HCT116 (cell line): ENCODE results near the gene GALNT7. TPM values are rescaled to one million over a fixed set of nuclear protein-coding genes. Genes with fewer than 3 reads are reported as not detected.

ENCODE experiments used
- ATAC-seq: fragments of 200-7000 bp; cut with Tn5 transposase; 2 replicates; pipeline ENCODE4 v1.9.1; 2020; ENCODE audit warnings: mild to moderate bottlenecking, moderate library complexity
- BruUV-seq: library from RNA; stranded (reverse); fragments of 400-500 nt; replicated peaks from 2 replicates; lab custom pipeline; 2021; lab: Mats Ljungman, UMichigan
- CTCF ChIA-PET: fragments of 300-600 bp; sonication (Branson Sonifier 250); formaldehyde crosslinking; loops from one replicate; lab custom pipeline; 2021; ENCODE audit warnings: antibody characterized with exemption; lab: Charles Lee
- POLR2A ChIA-PET: fragments of 300-600, 350-600 bp; sonication (Branson Sonifier 250); formaldehyde crosslinking; loops from one replicate; lab custom pipeline; 2021; ENCODE audit warnings: antibody characterized with exemption; lab: Charles Lee
- RAD21 ChIA-PET, 2 experiments: fragments of 300-600 bp; sonication (Branson Sonifier 250); formaldehyde crosslinking; loops; one replicate each; lab custom pipeline; 2023; ENCODE audit warnings: low total read pairs in 2 of 2; ENCODE audit not compliant: uncharacterized antibody in 2 of 2, unreplicated experiment in 2 of 2, low non-redundant PET in 1 of 2; lab: Charles Lee
- DNase-seq: peaks from one replicate; pipeline ENCODE4 v3.0.0-alpha.2; 2010; ENCODE audit warnings: low read depth, low spot score
- H2AFZ ChIP-seq: fragments of 200-600 bp; shearing (Covaris generic), sonication (generic); 2 replicates; pipeline ENCODE4 v1.6.1; 2017; ENCODE audit warnings: low read depth, mixed run types, mixed read lengths, antibody characterized with exemption, low read length; ENCODE audit not compliant: poor library complexity, severe bottlenecking
- H3K27ac ChIP-seq: 2 replicates; pipeline ENCODE4 v1.5.1; 2012; ENCODE audit warnings: low read depth, low read length
- H3K27me3 ChIP-seq: fragments of 200-600 bp; sonication (generic); 2 replicates; pipeline ENCODE4 v1.6.1; 2016; ENCODE audit warnings: mixed run types, low read length, mixed read lengths; ENCODE audit not compliant: insufficient read depth
- H3K36me3 ChIP-seq, 2 experiments: fragments of 200-500 bp in 1 of 2; fragments of 200-600 bp in 1 of 2; sonication (Bioruptor generic) in 1 of 2; sonication (generic) in 1 of 2; 2 replicates each; pipeline versions ENCODE4 v1.5.1 to v1.6.1; 2014 to 2016; ENCODE audit warnings: low read length in 2 of 2, inconsistent platforms in 1 of 2, mixed read lengths in 1 of 2, mixed run types in 1 of 2; ENCODE audit not compliant: insufficient read depth in 2 of 2, control insufficient read depth in 1 of 2
- H3K4me1 ChIP-seq, 2 experiments: fragments of 200-600 bp in 1 of 2; sonication (generic) in 1 of 2; 2 replicates each; pipeline versions ENCODE4 v1.5.1 to v1.6.1; 2012 to 2017; ENCODE audit warnings: low read length in 2 of 2, inconsistent platforms in 1 of 2, mild to moderate bottlenecking in 1 of 2, mixed read lengths in 1 of 2, mixed run types in 1 of 2, moderate library complexity in 1 of 2; ENCODE audit not compliant: insufficient read depth in 2 of 2, control insufficient read depth in 1 of 2
- H3K4me2 ChIP-seq: fragments of 200-600 bp; sonication (generic); 2 replicates; pipeline ENCODE4 v1.6.1; 2017; ENCODE audit warnings: mixed run types, low read length, mixed read lengths
- H3K4me3 ChIP-seq, 2 experiments: fragments of 200-600 bp in 1 of 2; sonication (generic) in 1 of 2; replicated peaks in 1 of 2; 2 replicates each; pipeline ENCODE4 v1.5.1; 2011 to 2016; ENCODE audit warnings: low read length in 2 of 2, control low read depth in 1 of 2, low read depth in 1 of 2, mild to moderate bottlenecking in 1 of 2, mixed read lengths in 1 of 2, mixed run types in 1 of 2
- H3K79me2 ChIP-seq: fragments of 200-600 bp; sonication (generic); 2 replicates; pipeline ENCODE4 v1.6.1; 2017; ENCODE audit warnings: mild to moderate bottlenecking, mixed run types, low read length, moderate library complexity, mixed read lengths; ENCODE audit not compliant: insufficient read depth
- H3K9ac ChIP-seq: fragments of 200-600 bp; sonication (generic); 2 replicates; pipeline ENCODE4 v1.6.1; 2016; ENCODE audit warnings: low read length, mixed read lengths
- H3K9me2 ChIP-seq: fragments of 200-600 bp; sonication (generic), shearing (Covaris generic); 2 replicates; pipeline ENCODE4 v1.6.1; 2017; ENCODE audit warnings: mixed run types, mild to moderate bottlenecking, moderate library complexity; ENCODE audit not compliant: insufficient read depth
- H3K9me3 ChIP-seq, 2 experiments: fragments of 200-500 bp in 1 of 2; fragments of 200-600 bp in 1 of 2; sonication (Bioruptor generic) in 1 of 2; sonication (generic) in 1 of 2; 2 replicates each; pipeline ENCODE4 v1.6.1; 2014 to 2017; ENCODE audit warnings: low read length in 2 of 2, mixed read lengths in 2 of 2, inconsistent platforms in 1 of 2, low read depth in 1 of 2, mild to moderate bottlenecking in 1 of 2, mixed run types in 1 of 2, moderate library complexity in 1 of 2; ENCODE audit not compliant: control insufficient read depth in 1 of 2, insufficient read depth in 1 of 2
- H4K20me1 ChIP-seq: fragments of 200-600 bp; sonication (generic), shearing (Covaris generic); 2 replicates; pipeline ENCODE4 v1.6.1; 2017; ENCODE audit warnings: mixed run types, mild to moderate bottlenecking, moderate library complexity; ENCODE audit not compliant: insufficient read depth
- CBX3 ChIP-seq: IDR thresholded peaks from 2 replicates; pipeline ENCODE4 v1.6.1; 2012; ENCODE audit warnings: low read depth
- ELF1 ChIP-seq: IDR thresholded peaks from 2 replicates; pipeline ENCODE4 v1.6.1; 2012; ENCODE audit warnings: low read depth, borderline replicate concordance
- EZH2 ChIP-seq: fragments of 200-600 bp; sonication (generic); IDR thresholded peaks from 2 replicates; pipeline ENCODE4 v1.6.1; 2017; ENCODE audit warnings: antibody characterized with exemption, mixed run types
- EZH2phosphoT487 ChIP-seq: fragments of 200-600 bp; IDR thresholded peaks from 2 replicates; pipeline ENCODE4 v1.6.1; 2018; ENCODE audit warnings: antibody characterized with exemption, borderline replicate concordance
- FOSL1 ChIP-seq: IDR thresholded peaks from 2 replicates; pipeline ENCODE4 v1.6.1; 2012; ENCODE audit warnings: low read depth
- JUND ChIP-seq: IDR thresholded peaks from 2 replicates; pipeline ENCODE4 v1.6.1; 2012
- POLR2A ChIP-seq: IDR thresholded peaks from 2 replicates; pipeline ENCODE4 v1.7.0; 2011; ENCODE audit warnings: borderline replicate concordance; ENCODE audit not compliant: insufficient read depth, insufficient read length; ENCODE audit errors: extremely low read depth
- POLR2AphosphoS5 ChIP-seq: IDR thresholded peaks from 2 replicates; pipeline ENCODE4 v1.6.1; 2011; ENCODE audit warnings: mild to moderate bottlenecking, low read depth, low read length, moderate library complexity
- RAD21 ChIP-seq: IDR thresholded peaks from 2 replicates; pipeline ENCODE4 v1.6.1; 2012; ENCODE audit warnings: low read depth, mild to moderate bottlenecking
- SP1 ChIP-seq: IDR thresholded peaks from 2 replicates; pipeline ENCODE4 v1.6.1; 2012; ENCODE audit warnings: low read depth
- TCF7L2 ChIP-seq: IDR thresholded peaks from 2 replicates; pipeline ENCODE4 v1.7.0; 2011; ENCODE audit warnings: borderline replicate concordance, inconsistent platforms; ENCODE audit not compliant: insufficient read depth, insufficient read length; ENCODE audit errors: extremely low read depth
- YY1 ChIP-seq: IDR thresholded peaks from 2 replicates; pipeline ENCODE4 v1.6.1; 2011; ENCODE audit warnings: low read length, low read depth, moderate library complexity, mild to moderate bottlenecking; ENCODE audit not compliant: insufficient replicate concordance; ENCODE audit errors: extremely low read depth
- intact Hi-C: fragments of 100-400 bp; cut with micrococcal nuclease; formaldehyde crosslinking; loops from 2 replicates; pipeline ENCODE4 v1.10.0; 2022
- total RNA-seq: library from RNA; stranded (reverse); gene quantifications from one replicate; pipeline ENCODE4 v1.2.1, GENCODE V29; 2021; ENCODE audit not compliant: unreplicated experiment
- TF ChIP-seq, protein P1 (sequence below): IDR thresholded peaks from 2 replicates; pipeline ENCODE4 v1.6.1; 2012
- TF ChIP-seq, protein P2 (sequence below), 3 experiments: fragments of 200-600 bp in 1 of 3; sonication (generic) in 1 of 3; IDR thresholded peaks in 2 of 3; conservative IDR thresholded peaks in 1 of 3; 2 replicates each; pipeline ENCODE4 v1.5.1; 2012 to 2017; ENCODE audit warnings: low read depth in 2 of 3, low read length in 2 of 3, antibody characterized with exemption in 1 of 3, borderline replicate concordance in 1 of 3, control low read depth in 1 of 3, mild to moderate bottlenecking in 1 of 3, mixed read lengths in 1 of 3, mixed run types in 1 of 3, moderate library complexity in 1 of 3; ENCODE audit not compliant: insufficient read depth in 1 of 3

The GALNT7 gene
- total RNA-seq, 1 experiment from 2014 or later = 21.3 TPM

DNA sequence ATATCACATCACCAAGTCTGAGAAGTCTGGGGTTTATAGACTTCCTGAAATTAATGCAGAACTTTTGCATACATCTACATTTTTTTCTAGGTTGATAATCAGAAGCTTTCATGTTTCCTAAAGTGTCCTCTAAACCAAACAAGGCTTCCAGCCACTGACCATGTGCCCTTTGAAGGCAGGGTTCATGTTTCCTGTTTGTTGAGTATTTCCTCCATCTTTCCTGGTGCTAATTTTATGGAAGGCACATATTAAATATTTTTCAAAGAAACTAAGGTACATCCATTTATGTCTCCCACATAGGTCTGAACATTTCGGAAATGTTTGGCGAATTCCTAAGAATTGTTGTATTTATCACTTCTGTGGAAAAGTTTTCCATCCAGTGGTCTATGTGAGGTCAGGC is 5.6 kb downstream of the GALNT7 start:
- no peaks in the 10 kb centered on the region for H3K27me3 ChIP-seq
- CTCF ChIA-PET = no interaction called here
- H3K4me1 ChIP-seq = peaks cover 13 to 47% of the 10 kb centered on the region in 2 experiments; a peak in 3 of 4 replicates
- DNase-seq (no peak), ATAC-seq (no peak)
- H3K4me3 ChIP-seq = no peak overlapping the region
- TF ChIP-seq YY1 (no peak), RAD21 (no peak), TCF7L2 (no peak), SP1 (no peak), FOSL1 (no peak), JUND (no peak), POLR2A (no peak), EZH2 (no peak), CBX3 (no peak), EZH2phosphoT487 (no peak), POLR2AphosphoS5 (no peak), ELF1 (no peak)
- TF ChIP-seq, protein P1, sequence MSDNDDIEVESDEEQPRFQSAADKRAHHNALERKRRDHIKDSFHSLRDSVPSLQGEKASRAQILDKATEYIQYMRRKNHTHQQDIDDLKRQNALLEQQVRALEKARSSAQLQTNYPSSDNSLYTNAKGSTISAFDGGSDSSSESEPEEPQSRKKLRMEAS = no peak
- TF ChIP-seq, protein P2, sequence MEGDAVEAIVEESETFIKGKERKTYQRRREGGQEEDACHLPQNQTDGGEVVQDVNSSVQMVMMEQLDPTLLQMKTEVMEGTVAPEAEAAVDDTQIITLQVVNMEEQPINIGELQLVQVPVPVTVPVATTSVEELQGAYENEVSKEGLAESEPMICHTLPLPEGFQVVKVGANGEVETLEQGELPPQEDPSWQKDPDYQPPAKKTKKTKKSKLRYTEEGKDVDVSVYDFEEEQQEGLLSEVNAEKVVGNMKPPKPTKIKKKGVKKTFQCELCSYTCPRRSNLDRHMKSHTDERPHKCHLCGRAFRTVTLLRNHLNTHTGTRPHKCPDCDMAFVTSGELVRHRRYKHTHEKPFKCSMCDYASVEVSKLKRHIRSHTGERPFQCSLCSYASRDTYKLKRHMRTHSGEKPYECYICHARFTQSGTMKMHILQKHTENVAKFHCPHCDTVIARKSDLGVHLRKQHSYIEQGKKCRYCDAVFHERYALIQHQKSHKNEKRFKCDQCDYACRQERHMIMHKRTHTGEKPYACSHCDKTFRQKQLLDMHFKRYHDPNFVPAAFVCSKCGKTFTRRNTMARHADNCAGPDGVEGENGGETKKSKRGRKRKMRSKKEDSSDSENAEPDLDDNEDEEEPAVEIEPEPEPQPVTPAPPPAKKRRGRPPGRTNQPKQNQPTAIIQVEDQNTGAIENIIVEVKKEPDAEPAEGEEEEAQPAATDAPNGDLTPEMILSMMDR (IDR thresholded peaks at IDR 0.05 in 2 of 3, conservative IDR thresholded peaks at IDR 0.05 in 1 of 3; ENCODE audit: borderline replicate concordance in 1 of 3, insufficient read depth in 1 of 3, low read depth in 2 of 3, low read length in 2 of 3) = no peak
- intact Hi-C loops = no loop called here
- RAD21 ChIA-PET = interaction anchor here in 1 of 2 experiments (0.5 kb wide), 1 partner anchor 18 kb away, joined by 3 read pairs; no protein-coding TSS in a partner anchor
- no peak overlapping the region for H3K4me2 ChIP-seq
- H3K9me2 ChIP-seq = no peaks in the 10 kb centered on the region
- no peaks in the 10 kb centered on the region for H3K9me3 ChIP-seq
- H3K9ac ChIP-seq = no peak overlapping the region
- H3K27ac ChIP-seq = no peak overlapping the region
- no peaks in the 10 kb centered on the region; the same call in 1 of the 2 replicates for H4K20me1 ChIP-seq
- no peaks in the 10 kb centered on the region for H3K36me3 ChIP-seq
- peaks cover 91% of the 10 kb centered on the region for H3K79me2 ChIP-seq
- BruUV-seq = no TSS peak
- H2AFZ ChIP-seq = no peak overlapping the region
- POLR2A ChIA-PET = no interaction called here
